ENCODE data around the gene OR5B12.
"Not testable (repeated sequence)": the region's sequence is repeated elsewhere in the genome, so short reads cannot be mapped to it uniquely, and the experiment has no call there.

Gene OR5B12

GRCh38 chr11:58433638-58434203 lies 8.3 kb downstream of the OR5B12 start:
- no peak for DNase-seq (ENCODE audit: insufficient read length)
- no peak for TF ChIP-seq POLR2A (IDR thresholded peaks at IDR 0.05; ENCODE audit: low read depth, low read length)
- no peak for TF ChIP-seq TAF1 (IDR thresholded peaks at IDR 0.05; ENCODE audit: borderline replicate concordance, low read depth, low read length)
- TF ChIP-seq POLR2AphosphoS5 (IDR thresholded peaks at IDR 0.05; ENCODE audit: low read depth, low read length), result no peak
- FAIRE-seq, result no peak

- FAIRE-seq (no peak), DNase-seq (ENCODE audit: insufficient read length) (no peak)
- no peak for TF ChIP-seq POLR2A (IDR thresholded peaks at IDR 0.05; ENCODE audit: low read depth, low read length)
- TF ChIP-seq TAF1 (IDR thresholded peaks at IDR 0.05; ENCODE audit: borderline replicate concordance, low read depth, low read length), result no peak
- TF ChIP-seq POLR2AphosphoS5 (IDR thresholded peaks at IDR 0.05; ENCODE audit: low read depth, low read length), result no peak
Measured at GRCh38 chr11:58429273-58429672, 12.8 kb downstream of the OR5B12 start.

- FAIRE-seq (no peak), DNase-seq (ENCODE audit: insufficient read length) (no peak)
- TF ChIP-seq POLR2AphosphoS5 (IDR thresholded peaks at IDR 0.05; ENCODE audit: low read depth, low read length), result no peak
- no peak for TF ChIP-seq POLR2A (IDR thresholded peaks at IDR 0.05; ENCODE audit: low read depth, low read length)
- TF ChIP-seq TAF1 (IDR thresholded peaks at IDR 0.05; ENCODE audit: borderline replicate concordance, low read depth, low read length), result no peak
Measured at GRCh38 chr11:58428021-58428420, 14.0 kb downstream of the OR5B12 start, which contains the start of gene OR5B2. Gene OR5B2, minus strand, starts transcription at chr11:58428121. Its CDS starts 4,860 bp downstream, at chr11:58423261.

GRCh38 chr11:58406774-58407173 lies 35.3 kb downstream of the OR5B12 start, which contains the start of gene OR5B3:
Gene OR5B3, minus strand, starts transcription at chr11:58406874. Its CDS starts 3,465 bp downstream, at chr11:58403409.
- FAIRE-seq (no peak), DNase-seq (ENCODE audit: insufficient read length) (no peak)
- TF ChIP-seq POLR2AphosphoS5 (IDR thresholded peaks at IDR 0.05; ENCODE audit: low read depth, low read length) (no peak), TAF1 (IDR thresholded peaks at IDR 0.05; ENCODE audit: borderline replicate concordance, low read depth, low read length) (no peak), POLR2A (IDR thresholded peaks at IDR 0.05; ENCODE audit: low read depth, low read length) (no peak)

- DNase-seq (ENCODE audit: insufficient read length); FAIRE-seq: not testable (repeated sequence)
Measured at GRCh38 chr11:58399622-58400021, 42.4 kb downstream of the OR5B12 start.

- TF ChIP-seq POLR2AphosphoS5 (IDR thresholded peaks at IDR 0.05; ENCODE audit: low read depth, low read length) (no peak), POLR2A (IDR thresholded peaks at IDR 0.05; ENCODE audit: low read depth, low read length) (no peak), TAF1 (IDR thresholded peaks at IDR 0.05; ENCODE audit: borderline replicate concordance, low read depth, low read length) (no peak)
- FAIRE-seq, result no peak
- no peak for DNase-seq (ENCODE audit: insufficient read length)
Measured at GRCh38 chr11:58395581-58395980, 46.5 kb downstream of the OR5B12 start.

- no peak for FAIRE-seq
- no peak for DNase-seq (ENCODE audit: insufficient read length)
- TF ChIP-seq POLR2AphosphoS5 (IDR thresholded peaks at IDR 0.05; ENCODE audit: low read depth, low read length) (no peak), TAF1 (IDR thresholded peaks at IDR 0.05; ENCODE audit: borderline replicate concordance, low read depth, low read length) (no peak), POLR2A (IDR thresholded peaks at IDR 0.05; ENCODE audit: low read depth, low read length) (no peak)
Measured at GRCh38 chr11:58394195-58394594, 47.8 kb downstream of the OR5B12 start.

- no peak for DNase-seq (ENCODE audit: insufficient read length)
- no peak for FAIRE-seq
- TF ChIP-seq TAF1 (IDR thresholded peaks at IDR 0.05; ENCODE audit: borderline replicate concordance, low read depth, low read length) (no peak), POLR2AphosphoS5 (IDR thresholded peaks at IDR 0.05; ENCODE audit: low read depth, low read length) (no peak), POLR2A (IDR thresholded peaks at IDR 0.05; ENCODE audit: low read depth, low read length) (no peak)
Measured at GRCh38 chr11:58392746-58393145, 49.3 kb downstream of the OR5B12 start.

GRCh38 chr11:58391879-58392278 lies 50.2 kb downstream of the OR5B12 start:
- DNase-seq (ENCODE audit: insufficient read length) (no peak), FAIRE-seq (no peak)
- no peak for TF ChIP-seq TAF1 (IDR thresholded peaks at IDR 0.05; ENCODE audit: borderline replicate concordance, low read depth, low read length)

GRCh38 chr11:58390551-58391063 lies 51.4 kb downstream of the OR5B12 start:
- TF ChIP-seq TAF1 (IDR thresholded peaks at IDR 0.05; ENCODE audit: borderline replicate concordance, low read depth, low read length), result no peak
- TF ChIP-seq POLR2A (IDR thresholded peaks at IDR 0.05; ENCODE audit: low read depth, low read length), result no peak
- TF ChIP-seq POLR2AphosphoS5 (IDR thresholded peaks at IDR 0.05; ENCODE audit: low read depth, low read length), result no peak
- DNase-seq (ENCODE audit: insufficient read length) (no peak), FAIRE-seq (no peak)
